Transverse colon (tissue), 4 donors: ENCODE measurements around the gene HELZ. TPM values are rescaled to one million over a fixed set of nuclear protein-coding genes. Genes with fewer than 3 reads are reported as not detected.

Source experiments
- DNase-seq: peaks from one replicate; pipeline ENCODE4 v3.0.0-alpha.2; 2019
- H3K27ac ChIP-seq, 4 donors: fragments of 200-600 bp; sonication (generic); 2 replicates each; pipeline ENCODE4 v1.5.1; 2016 to 2018; ENCODE audit warnings: inconsistent platforms in 4 of 4
- H3K27me3 ChIP-seq: fragments of 200-600 bp; sonication (generic); 2 replicates; pipeline ENCODE4 v1.5.1; 2017; ENCODE audit warnings: inconsistent platforms
- H3K36me3 ChIP-seq, 4 donors: fragments of 200-600 bp; sonication (generic); 2 replicates each; pipeline ENCODE4 v1.5.1; 2017 to 2019; ENCODE audit warnings: inconsistent platforms in 4 of 4
- H3K4me1 ChIP-seq, 4 donors: fragments of 200-600 bp; sonication (generic); 2 replicates each; pipeline ENCODE4 v1.5.1; 2017 to 2020; ENCODE audit warnings: inconsistent platforms in 4 of 4
- H3K4me3 ChIP-seq, 4 donors: fragments of 200-600 bp; sonication (generic); 1 replicate in 1 of 4; 2 replicates in 3 of 4; pipeline versions ENCODE4 v1.5.1 to v1.6.1; 2017 to 2019; ENCODE audit warnings: inconsistent platforms in 4 of 4
- H3K9me3 ChIP-seq, 2 donors: fragments of 200-600 bp; sonication (generic); 2 replicates each; pipeline ENCODE4 v1.5.1; 2017 to 2019; ENCODE audit warnings: inconsistent platforms in 2 of 2
- CTCF ChIP-seq, 5 experiments: fragments of 200-600 bp in 3 of 5; fragments of 450-650 bp in 2 of 5; sonication (generic) in 3 of 5; IDR thresholded peaks; 1 replicate in 2 of 5; 2 replicates in 3 of 5; pipeline ENCODE4 v1.5.1; 2016 to 2017; ENCODE audit warnings: antibody characterized with exemption in 5 of 5, inconsistent platforms in 3 of 5, mild to moderate bottlenecking in 2 of 5, moderate library complexity in 1 of 5
- EP300 ChIP-seq: sonication (generic); formaldehyde crosslinking; IDR thresholded peaks from one replicate; pipeline ENCODE4 v1.6.1; 2017; ENCODE audit warnings: antibody characterized with exemption, low read depth
- POLR2A ChIP-seq: fragments of 450-650 bp; IDR thresholded peaks from one replicate; pipeline ENCODE4 v1.6.1; 2016; ENCODE audit warnings: antibody characterized with exemption, mild to moderate bottlenecking, moderate library complexity
- POLR2AphosphoS5 ChIP-seq, 3 donors: sonication (generic); formaldehyde crosslinking; IDR thresholded peaks; one replicate each; pipeline ENCODE4 v1.6.1; 2016; ENCODE audit warnings: antibody characterized with exemption in 3 of 3
- WGBS, 2 donors: methylation state at CpG; one replicate each; pipeline ENCODE4 v1.1.5; 2018; ENCODE audit warnings: low coverage in 1 of 2; 5-methylcytosine and 5-hydroxymethylcytosine counted together
- in situ Hi-C, 4 donors: fragments of 200-750 bp; cut with MboI; loops; one replicate each; pipeline versions ENCODE4 v1.15.0 to v1.15.1; 2017; ENCODE audit warnings: low sequenced_read_pairs in 3 of 4, low pct_ligation_motif_present in 1 of 4, low pct_unique_long_range_greater_than_20kb in 1 of 4
- intact Hi-C: fragments of 100-400 bp; cut with DNase I; formaldehyde crosslinking; loops from one replicate; pipeline ENCODE4 v1.15.1; 2023; ENCODE audit warnings: low total_unique reads
- total RNA-seq, 4 donors: library from RNA; depleted of rRNA; stranded (reverse); fragments of >200 nt; gene quantifications; one replicate each; pipeline ENCODE4 v1.1.0, GENCODE V29; 2016

Gene HELZ
- total RNA-seq, 4 donors from 2014 or later, result 31.8 to 126 (median 56.0) TPM

GRCh38 chr17:67262435-67263117 lies 17.6 kb upstream of the HELZ start:
- Histone ChIP-seq H3K27me3 (no peaks in the 10 kb centered on the region), H3K4me1 (peaks cover 0 to 20% (median 3%) of the 10 kb centered on the region in 4 donors)
- no peak for TF ChIP-seq POLR2A
- no peak for TF ChIP-seq POLR2AphosphoS5 (IDR thresholded peaks at IDR 0.05)
- no peak for TF ChIP-seq CTCF (IDR thresholded peaks at IDR 0.05)
- no peak for TF ChIP-seq EP300

GRCh38 chr17:67260170-67260987 lies 15.4 kb upstream of the HELZ start:
- Histone ChIP-seq H3K9me3 (no peaks in the 10 kb centered on the region), H3K4me1 (peaks cover 0 to 20% (median 3%) of the 10 kb centered on the region in 4 donors), H3K36me3 (no peaks in the 10 kb centered on the region), H3K27ac (peak overlapping the region; percentile 35 to 57 (median 46)), H3K4me3 (no peak overlapping the region), H3K27me3 (no peaks in the 10 kb centered on the region)
- TF ChIP-seq CTCF (IDR thresholded peaks at IDR 0.05), result no peak
- DNase-seq, result peak; percentile 14
- intact Hi-C loops (no loop called here), in situ Hi-C loops (no loop called here)
- WGBS, 2 donors, result 25 to 40% methylated on average over 9 to 14 of the region's 14 CpGs

More at GRCh38 chr17:67262435-67263117, 17.6 kb upstream of the HELZ start:
- no peaks in the 10 kb centered on the region for H3K36me3 ChIP-seq
- in situ Hi-C loops (no loop called here), intact Hi-C loops (no loop called here)
- no peak for DNase-seq
- 40 to 48% methylated on average over 5 to 7 of the region's 7 CpGs for WGBS, 2 donors
- no peaks in the 10 kb centered on the region for H3K9me3 ChIP-seq
- no peak overlapping the region for H3K4me3 ChIP-seq
- no peak overlapping the region for H3K27ac ChIP-seq

- in situ Hi-C loops (no loop called here), intact Hi-C loops (no loop called here)
- TF ChIP-seq EP300 (no peak), POLR2AphosphoS5 (IDR thresholded peaks at IDR 0.05) (no peak), CTCF (IDR thresholded peaks at IDR 0.05) (no peak), POLR2A (no peak)
- Histone ChIP-seq H3K27ac (peak overlapping the region; percentile 25 to 67 (median 60)), H3K4me1 (peaks cover 0 to 20% (median 3%) of the 10 kb centered on the region in 4 donors), H3K9me3 (no peaks in the 10 kb centered on the region), H3K27me3 (no peaks in the 10 kb centered on the region), H3K36me3 (no peaks in the 10 kb centered on the region), H3K4me3 (no peak overlapping the region)
- WGBS, 2 donors, result 79 to 82% methylated on average over 6 to 11 of the region's 11 CpGs
- DNase-seq, result peak; percentile 23
Observed at GRCh38 chr17:67258821-67259468, 13.9 kb upstream of the HELZ start.

GRCh38 chr17:67256075-67256732 lies 11.2 kb upstream of the HELZ start:
- 89 to 94% methylated on average over 3 to 5 of the region's 5 CpGs for WGBS, 2 donors
- Histone ChIP-seq H3K36me3 (no peaks in the 10 kb centered on the region), H3K9me3 (no peaks in the 10 kb centered on the region), H3K27me3 (no peaks in the 10 kb centered on the region), H3K4me3 (no peak overlapping the region), H3K4me1 (peaks cover 0 to 16% (median 3%) of the 10 kb centered on the region in 4 donors), H3K27ac (no peak overlapping the region)
- intact Hi-C loops (no loop called here), in situ Hi-C loops (no loop called here)
- TF ChIP-seq POLR2A (no peak), POLR2AphosphoS5 (IDR thresholded peaks at IDR 0.05) (no peak), CTCF (IDR thresholded peaks at IDR 0.05) (no peak), EP300 (no peak)
- no peak for DNase-seq
